Activated CD4-positive, alpha-beta memory T cell treated with anti-CD3 and anti-CD28 coated beads for 36 hours (primary cell): Measurements from ENCODE around the gene CD53. TPM values are rescaled to one million over a fixed set of nuclear protein-coding genes. Genes with fewer than 3 reads are reported as not detected.
A peak's percentile ranks its signal among the peaks of the same experiment; 100 is the strongest.

Source experiments
- CTCF ChIA-PET: fragments of 350-600 bp; sonication (Branson Sonifier 250); formaldehyde crosslinking; loops from one replicate; lab custom pipeline; 2021; ENCODE audit warnings: antibody characterized with exemption, inconsistent platforms; lab: Charles Lee
- POLR2A ChIA-PET: fragments of 350-600 bp; sonication (Branson Sonifier 250); formaldehyde crosslinking; loops from one replicate; lab custom pipeline; 2021; ENCODE audit warnings: antibody characterized with exemption; lab: Charles Lee
- DNase-seq: peaks from one replicate; pipeline ENCODE4 v3.0.0-alpha.2; 2020
- H3K27ac Mint-ChIP-seq: one replicate; pipeline ENCODE4 v1.8.0; 2021; ENCODE audit warnings: mixed read lengths
- H3K27me3 Mint-ChIP-seq: one replicate; pipeline ENCODE4 v1.8.0; 2021; ENCODE audit warnings: mixed read lengths
- H3K36me3 Mint-ChIP-seq: one replicate; pipeline ENCODE4 v1.8.0; 2021; ENCODE audit warnings: mixed read lengths
- H3K4me1 Mint-ChIP-seq: one replicate; pipeline ENCODE4 v1.8.0; 2021; ENCODE audit warnings: low read depth, mixed read lengths
- H3K4me3 Mint-ChIP-seq: one replicate; pipeline ENCODE4 v1.8.0; 2021; ENCODE audit warnings: mild to moderate bottlenecking, mixed read lengths
- H3K9me3 Mint-ChIP-seq: one replicate; pipeline ENCODE4 v1.8.0; 2021; ENCODE audit warnings: mixed read lengths
- intact Hi-C: fragments of 100-400 bp; cut with micrococcal nuclease; formaldehyde crosslinking; loops from one replicate; pipeline ENCODE4 v1.15.1; 2023
- total RNA-seq, 2 experiments: library from RNA; stranded (reverse); gene quantifications; one replicate each; pipeline ENCODE4 v1.2.3, GENCODE V29; 2021

CD53 gene
- total RNA-seq, 2 experiments from 2014 or later = 240 to 246 TPM

DNA sequence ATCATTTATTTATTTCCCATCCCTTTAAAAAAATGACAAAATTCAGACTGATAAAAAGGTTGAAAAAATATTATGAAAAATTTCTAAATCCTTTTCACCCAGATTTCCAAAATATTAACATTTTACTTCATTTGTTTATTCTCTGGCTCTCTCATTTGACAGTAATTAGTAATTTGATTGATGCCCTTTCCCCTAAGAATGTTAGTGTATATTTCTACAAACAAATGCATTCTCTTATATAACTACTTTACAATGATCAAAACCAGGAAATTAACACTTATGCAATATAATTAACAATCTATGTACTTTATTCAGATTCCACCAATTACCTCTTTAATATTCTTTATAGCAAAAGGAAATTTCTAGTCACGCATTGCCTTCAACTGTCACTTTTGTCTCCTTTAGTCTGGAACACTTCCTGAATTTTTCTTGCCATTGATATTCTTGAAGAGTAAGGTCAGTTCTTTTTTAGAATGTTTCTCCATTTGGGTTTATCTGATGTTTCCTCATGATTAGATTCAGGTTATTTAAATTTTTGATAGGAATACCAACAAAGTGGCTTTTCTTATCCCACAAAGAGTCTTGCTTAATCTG is 3.9 kb downstream of the CD53 start:
- no peak for DNase-seq
- ChIA-PET CTCF (interaction anchor here (1.7 kb wide), 1 partner anchor 95 kb away, joined by 5 read pairs; no protein-coding TSS in a partner anchor), POLR2A (interaction anchor here (1.0 to 4.4 kb wide), 7 partner anchors 14 to 338 kb away, joined by 3 to 41 read pairs (median 3); partner anchors contain the start of gene KCNA3)
- Mint-ChIP-seq H3K27me3 (no peaks in the 10 kb centered on the region), H3K36me3 (peaks cover 46% of the 10 kb centered on the region), H3K4me3 (peak overlapping the region; percentile 98), H3K9me3 (peaks cover 6% of the 10 kb centered on the region), H3K4me1 (peaks cover 46% of the 10 kb centered on the region), H3K27ac (peak overlapping the region; percentile 99)
- intact Hi-C loops = loop anchor here (5.0 to 10.0 kb wide), 5 partner anchors 268 to 740 kb away; partner anchors contain the start of genes ATP5PB, C1orf162, CEPT1 and DENND2D

DNA sequence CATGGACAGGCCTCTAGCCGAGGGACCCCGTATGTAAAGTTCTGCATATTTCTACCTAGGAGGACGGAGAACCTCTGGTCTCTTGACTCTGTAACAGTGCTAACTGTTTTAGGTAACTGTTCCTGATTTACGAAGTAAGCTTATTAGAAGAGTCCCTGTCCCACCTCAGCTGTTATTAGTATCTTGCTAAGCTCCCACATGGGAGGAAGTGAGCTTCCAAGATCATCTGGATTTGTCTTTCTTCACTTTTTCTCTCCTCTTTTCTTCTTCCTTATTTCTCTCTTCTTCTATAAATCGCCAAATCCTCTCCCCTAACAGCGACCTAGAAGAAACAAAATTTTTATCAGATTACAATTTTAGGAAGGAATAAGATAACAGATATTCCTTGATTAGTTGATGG is 4.4 kb downstream of the CD53 start:
- Mint-ChIP-seq H3K27ac (peak overlapping the region; percentile 99), H3K4me1 (peaks cover 45% of the 10 kb centered on the region), H3K36me3 (peaks cover 49% of the 10 kb centered on the region), H3K4me3 (peak overlapping the region; percentile 98), H3K9me3 (peaks cover 6% of the 10 kb centered on the region), H3K27me3 (no peaks in the 10 kb centered on the region)
- ChIA-PET POLR2A (interaction anchor here (0.6 to 1.5 kb wide), 5 partner anchors 13 to 209 kb away, joined by 3 to 4 read pairs (median 3); no protein-coding TSS in a partner anchor), CTCF (interaction anchor here (0.5 kb wide), 1 partner anchor 380 kb away, joined by 3 read pairs; no protein-coding TSS in a partner anchor)
- DNase-seq = no peak
- intact Hi-C loops = loop anchor here (5.0 to 10.0 kb wide), 5 partner anchors 267 to 740 kb away; partner anchors contain the start of genes ATP5PB, C1orf162, CEPT1 and DENND2D

DNA sequence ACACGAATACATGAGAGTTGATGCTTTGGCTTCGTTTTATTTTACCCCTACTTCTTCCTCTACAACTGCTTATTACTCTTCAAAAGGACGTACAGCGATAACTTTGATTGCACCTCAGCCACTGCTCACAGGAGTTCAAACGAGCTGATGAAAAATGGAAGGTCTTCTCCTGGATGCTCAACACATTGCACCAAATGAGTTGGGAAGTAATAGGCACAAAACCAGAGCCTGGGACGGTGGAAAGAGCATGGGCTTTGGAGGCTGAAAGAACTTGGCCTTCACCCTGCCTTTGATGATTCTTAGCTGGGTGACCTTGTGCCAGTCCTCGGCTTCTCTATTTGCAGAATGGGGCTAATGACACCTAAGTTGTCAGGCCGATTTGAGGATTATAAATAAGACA is 4.8 kb downstream of the CD53 start:
- intact Hi-C loops = loop anchor here (5.0 to 10.0 kb wide), 5 partner anchors 267 to 740 kb away; partner anchors contain the start of genes ATP5PB, C1orf162, CEPT1 and DENND2D
- Mint-ChIP-seq H3K27me3 (no peaks in the 10 kb centered on the region), H3K4me1 (peaks cover 45% of the 10 kb centered on the region), H3K27ac (peak overlapping the region; percentile 99), H3K4me3 (peak overlapping the region; percentile 98), H3K36me3 (peaks cover 49% of the 10 kb centered on the region), H3K9me3 (peaks cover 6% of the 10 kb centered on the region)
- POLR2A ChIA-PET = interaction anchor here (0.6 to 1.5 kb wide), 5 partner anchors 13 to 209 kb away, joined by 3 to 4 read pairs (median 3); no protein-coding TSS in a partner anchor
- DNase-seq = no peak
- CTCF ChIA-PET = interaction anchor here (0.5 kb wide), 1 partner anchor 380 kb away, joined by 3 read pairs; no protein-coding TSS in a partner anchor

- DNase-seq = no peak
- peaks cover 51% of the 10 kb centered on the region for H3K4me1 Mint-ChIP-seq
- H3K9me3 Mint-ChIP-seq = peaks cover 6% of the 10 kb centered on the region
- peak overlapping the region; percentile 99 for H3K27ac Mint-ChIP-seq
- ChIA-PET POLR2A (interaction anchor here (1.1 kb wide), 1 partner anchor 206 kb away, joined by 6 read pairs; no protein-coding TSS in a partner anchor), CTCF (no interaction called here)
- peak overlapping the region; percentile 98 for H3K4me3 Mint-ChIP-seq
- intact Hi-C loops = loop anchor here (5.0 to 10.0 kb wide), 5 partner anchors 266 to 739 kb away; partner anchors contain the start of genes ATP5PB, C1orf162, CEPT1 and DENND2D
- no peaks in the 10 kb centered on the region for H3K27me3 Mint-ChIP-seq
- peaks cover 48% of the 10 kb centered on the region for H3K36me3 Mint-ChIP-seq
Observed at GRCh38 chr1:110878591-110878990, 5.6 kb downstream of the CD53 start.

DNA sequence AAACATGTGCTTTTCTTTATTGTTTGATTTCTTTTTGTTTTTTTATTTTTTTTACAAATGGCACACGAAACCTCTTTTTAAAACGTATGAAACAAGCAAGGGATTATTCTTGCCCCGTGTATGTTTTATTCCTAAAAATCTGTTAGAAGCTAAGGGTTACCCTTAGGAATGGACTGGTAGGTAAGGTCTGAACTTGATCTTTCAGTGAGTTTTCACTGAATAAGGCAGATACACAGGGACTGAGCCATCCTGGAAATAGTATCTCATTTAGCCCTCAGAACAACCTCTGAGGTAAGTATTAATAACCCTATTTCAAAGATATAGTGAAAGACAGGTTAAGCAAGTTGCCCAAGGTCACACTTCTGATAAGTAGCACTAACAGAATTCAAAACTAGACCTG is 6.0 kb downstream of the CD53 start:
- H3K4me3 Mint-ChIP-seq = peak overlapping the region; percentile 69
- ChIA-PET POLR2A (interaction anchor here (1.1 to 1.9 kb wide), 2 partner anchors 85 to 206 kb away, joined by 6 to 7 read pairs; partner anchors contain the start of gene LRIF1), CTCF (interaction anchor here (0.7 to 1.0 kb wide), 2 partner anchors 49 to 50 kb away, joined by 3 to 4 read pairs; no protein-coding TSS in a partner anchor)
- intact Hi-C loops = loop anchor here (5.0 to 10.0 kb wide), 5 partner anchors 266 to 738 kb away; partner anchors contain the start of genes ATP5PB, C1orf162, CEPT1 and DENND2D
- H3K4me1 Mint-ChIP-seq = peaks cover 54% of the 10 kb centered on the region
- peaks cover 45% of the 10 kb centered on the region for H3K36me3 Mint-ChIP-seq
- no peaks in the 10 kb centered on the region for H3K27me3 Mint-ChIP-seq
- DNase-seq = no peak
- H3K9me3 Mint-ChIP-seq = peaks cover 6% of the 10 kb centered on the region
- H3K27ac Mint-ChIP-seq = peak overlapping the region; percentile 99

DNA sequence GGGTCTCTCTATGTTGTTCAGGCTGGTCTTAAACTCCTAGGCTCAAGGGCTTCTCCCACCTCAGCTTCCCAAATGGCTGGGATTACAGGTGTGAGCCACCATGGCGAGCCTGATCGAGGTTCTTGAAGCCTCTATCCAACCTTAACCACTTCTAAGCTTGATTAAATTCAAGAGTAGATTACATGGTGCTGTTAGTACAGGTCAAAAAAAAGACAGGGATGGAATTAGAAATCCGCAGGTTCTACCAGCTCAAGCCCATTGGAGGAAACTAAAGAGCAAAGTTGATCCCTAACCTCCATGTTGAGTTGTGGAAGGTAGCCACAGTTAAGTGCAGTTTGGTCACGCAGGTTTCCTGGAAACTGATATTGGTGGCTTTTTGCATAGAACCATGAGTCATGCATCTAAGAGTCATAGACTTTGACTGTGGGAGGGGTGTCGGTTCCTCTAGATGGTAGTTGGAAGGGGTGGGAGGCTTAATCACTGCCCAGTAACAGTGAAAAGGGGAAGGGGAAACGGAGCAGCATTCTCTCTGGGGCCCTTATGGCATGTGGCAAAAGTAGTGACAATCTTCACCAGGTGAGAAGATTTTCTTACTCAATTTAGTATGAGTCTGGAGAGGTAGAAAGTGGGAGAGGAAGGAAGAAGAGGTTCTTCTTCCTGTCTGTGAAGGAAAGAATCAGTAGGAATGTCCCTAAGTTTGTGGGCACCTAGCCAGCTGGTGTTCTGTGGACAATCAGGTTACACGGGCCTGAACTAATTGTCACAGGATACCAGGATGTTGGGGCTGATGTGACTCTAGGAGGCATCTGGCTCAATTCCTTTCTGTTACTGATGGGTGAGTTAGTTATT is 7.0 kb downstream of the CD53 start:
- H3K27me3 Mint-ChIP-seq = no peaks in the 10 kb centered on the region
- H3K4me3 Mint-ChIP-seq = peak overlapping the region; percentile 69
- H3K4me1 Mint-ChIP-seq = peaks cover 62% of the 10 kb centered on the region
- intact Hi-C loops = loop anchor here (1.0 to 10.0 kb wide), 12 partner anchors 84 to 877 kb away; partner anchors contain the start of genes ATP5PB, C1orf162, CEPT1 and DDX20
- CTCF ChIA-PET = interaction anchor here (0.7 to 1.3 kb wide), 4 partner anchors 11 to 51 kb away, joined by 3 to 4 read pairs (median 3); no protein-coding TSS in a partner anchor
- peak; percentile 80 for DNase-seq
- peaks cover 6% of the 10 kb centered on the region for H3K9me3 Mint-ChIP-seq
- H3K27ac Mint-ChIP-seq = peak overlapping the region; percentile 99
- POLR2A ChIA-PET = interaction anchor here (1.1 to 1.9 kb wide), 2 partner anchors 84 to 207 kb away, joined by 6 to 7 read pairs; partner anchors contain the start of gene LRIF1
- H3K36me3 Mint-ChIP-seq = peaks cover 44% of the 10 kb centered on the region

DNA sequence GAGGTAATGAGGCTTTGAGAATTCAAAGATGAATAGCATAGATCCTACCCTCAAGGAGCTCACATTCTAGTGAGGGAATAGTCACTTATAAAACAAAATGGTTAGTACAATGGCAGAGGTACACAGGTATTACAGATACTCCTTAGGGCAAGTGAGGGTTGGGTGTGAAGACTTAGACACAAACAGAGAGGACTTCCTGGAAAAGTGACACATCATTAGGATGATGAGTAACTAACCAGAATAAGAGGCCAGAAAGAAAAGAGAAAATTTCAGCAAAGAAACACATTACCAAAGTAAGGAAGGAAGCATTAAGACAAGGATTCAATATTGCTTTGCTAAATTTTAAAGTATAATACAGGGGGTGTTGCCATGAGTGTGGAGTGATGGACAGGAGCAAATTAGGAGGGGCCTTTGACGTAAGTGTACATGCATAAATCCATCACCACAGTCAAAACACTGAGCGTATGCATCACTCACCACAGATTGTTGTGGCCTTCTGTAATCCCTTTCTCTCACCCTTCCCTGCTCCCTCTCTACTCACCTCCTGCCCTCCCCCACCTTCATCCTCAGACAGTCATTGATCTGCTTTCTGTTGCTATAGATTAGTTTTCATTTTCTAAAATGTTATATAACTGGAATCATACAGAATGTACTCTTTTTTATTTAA is 7.9 kb downstream of the CD53 start:
- Mint-ChIP-seq H3K4me1 (peaks cover 63% of the 10 kb centered on the region), H3K4me3 (peak overlapping the region; percentile 69), H3K36me3 (peaks cover 39% of the 10 kb centered on the region), H3K9me3 (peaks cover 6% of the 10 kb centered on the region), H3K27ac (peak overlapping the region; percentile 99), H3K27me3 (no peaks in the 10 kb centered on the region)
- peak; percentile 75 for DNase-seq
- intact Hi-C loops = loop anchor here (1.0 to 5.0 kb wide), 7 partner anchors 83 to 876 kb away; partner anchors contain the start of genes DDX20 and RBM15
- ChIA-PET POLR2A (interaction anchor here (1.9 kb wide), 1 partner anchor 83 kb away, joined by 7 read pairs; the partner anchor contains the start of gene LRIF1), CTCF (interaction anchor here (1.3 kb wide), 1 partner anchor 17 kb away, joined by 3 read pairs; no protein-coding TSS in a partner anchor)

- H3K9me3 Mint-ChIP-seq = no peaks in the 10 kb centered on the region
- H3K36me3 Mint-ChIP-seq = peaks cover 47% of the 10 kb centered on the region
- DNase-seq = no peak
- CTCF ChIA-PET = interaction anchor here (0.7 kb wide), 1 partner anchor 76 kb away, joined by 3 read pairs; no protein-coding TSS in a partner anchor
- peaks cover 84% of the 10 kb centered on the region for H3K4me1 Mint-ChIP-seq
- intact Hi-C loops = no loop called here
- peak overlapping the region; percentile 14 for H3K4me3 Mint-ChIP-seq
- no peaks in the 10 kb centered on the region for H3K27me3 Mint-ChIP-seq
- H3K27ac Mint-ChIP-seq = peak overlapping the region; percentile 59
- POLR2A ChIA-PET = interaction anchor here (0.6 to 1.8 kb wide), 2 partner anchors 13 to 227 kb away, joined by 3 to 8 read pairs; no protein-coding TSS in a partner anchor
Observed at GRCh38 chr1:110888049-110888448, 15.1 kb downstream of the CD53 start.

GRCh38 chr1:110888641-110889040 is 15.7 kb downstream of the CD53 start:
- no peaks in the 10 kb centered on the region for H3K9me3 Mint-ChIP-seq
- H3K27ac Mint-ChIP-seq = no peak overlapping the region
- peaks cover 50% of the 10 kb centered on the region for H3K36me3 Mint-ChIP-seq
- no peak for DNase-seq
- intact Hi-C loops = no loop called here
- ChIA-PET POLR2A (interaction anchor here (0.6 to 1.8 kb wide), 2 partner anchors 14 to 226 kb away, joined by 3 to 8 read pairs; no protein-coding TSS in a partner anchor), CTCF (interaction anchor here (1.3 kb wide), 1 partner anchor 142 kb away, joined by 4 read pairs; no protein-coding TSS in a partner anchor)
- no peaks in the 10 kb centered on the region for H3K27me3 Mint-ChIP-seq
- no peak overlapping the region for H3K4me3 Mint-ChIP-seq
- H3K4me1 Mint-ChIP-seq = peaks cover 86% of the 10 kb centered on the region

- Mint-ChIP-seq H3K36me3 (peaks cover 64% of the 10 kb centered on the region), H3K27ac (peak overlapping the region; percentile 77), H3K27me3 (no peaks in the 10 kb centered on the region), H3K4me3 (no peak overlapping the region), H3K4me1 (peaks cover 93% of the 10 kb centered on the region), H3K9me3 (no peaks in the 10 kb centered on the region)
- intact Hi-C loops = no loop called here
- ChIA-PET POLR2A (interaction anchor here (0.7 to 1.3 kb wide), 2 partner anchors 13 to 15 kb away, joined by 3 to 4 read pairs (median 3); no protein-coding TSS in a partner anchor), CTCF (interaction anchor here (1.4 to 1.9 kb wide), 5 partner anchors 11 to 140 kb away, joined by 3 to 6 read pairs (median 5); no protein-coding TSS in a partner anchor)
- DNase-seq = no peak
Observed at GRCh38 chr1:110890474-110891196, 17.7 kb downstream of the CD53 start.
